NCI-H2171 treated with DMSO at 0.1 percent for 48 hours (cell line): ENCODE measurements around the gene NDUFC2.
A peak's percentile ranks its signal among the peaks of the same experiment; 100 is the strongest.
"Not testable (repeated sequence)": the region's sequence is repeated elsewhere in the genome, so short reads cannot be mapped to it uniquely, and the experiment has no call there.

Source experiments
- DNase-seq: peaks from one replicate; lab custom pipeline; 2025; lab: John Stamatoyannopoulos, UW

The NDUFC2 gene

DNA sequence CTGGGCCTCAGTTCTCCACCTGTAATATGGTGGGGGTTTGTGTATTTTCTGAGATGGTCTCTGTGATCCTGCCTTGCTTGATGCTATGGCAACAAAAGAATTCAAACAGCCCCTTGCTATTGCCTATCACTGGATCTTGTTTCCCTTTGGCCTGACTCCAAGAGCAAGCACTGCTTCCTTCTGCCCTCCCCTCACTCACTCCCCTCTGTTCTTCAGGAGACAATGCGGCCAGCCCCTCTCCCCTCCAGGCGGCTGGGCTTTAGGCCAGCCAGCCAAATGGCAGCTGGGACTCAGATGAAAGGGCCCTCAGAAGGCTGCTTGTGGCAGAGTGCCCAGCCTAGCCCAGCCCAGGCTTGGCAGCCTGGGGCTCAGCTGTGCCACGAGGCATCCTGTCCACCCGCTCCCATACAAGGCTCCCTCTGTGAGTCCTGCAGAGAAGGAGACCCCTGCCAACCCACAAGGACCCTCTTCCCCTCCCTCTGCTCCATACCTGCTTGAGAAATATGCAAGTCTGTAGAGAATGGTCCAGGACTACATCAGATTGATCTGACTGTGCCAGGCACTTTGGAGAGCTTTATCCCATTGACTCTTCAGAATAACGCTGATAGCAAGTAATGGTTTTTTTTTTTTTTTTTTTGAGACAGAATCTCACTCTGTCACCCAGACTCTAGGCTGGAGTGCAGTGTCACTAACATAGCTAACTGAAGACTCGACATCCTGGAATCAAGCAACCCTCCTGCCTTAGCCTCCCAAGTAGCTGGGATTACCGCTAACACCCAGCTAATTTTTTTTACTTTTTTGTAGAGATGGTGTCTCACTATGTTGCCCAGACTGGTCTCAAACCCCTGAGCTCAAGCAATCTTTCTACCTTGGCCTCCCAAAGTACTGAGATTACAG lies 49.0 kb downstream of the NDUFC2 start:
- peak; percentile 100 for DNase-seq

GRCh38 chr11:78028423-78028822 lies 51.2 kb downstream of the NDUFC2 start:
- DNase-seq, result not testable (repeated sequence)

DNA sequence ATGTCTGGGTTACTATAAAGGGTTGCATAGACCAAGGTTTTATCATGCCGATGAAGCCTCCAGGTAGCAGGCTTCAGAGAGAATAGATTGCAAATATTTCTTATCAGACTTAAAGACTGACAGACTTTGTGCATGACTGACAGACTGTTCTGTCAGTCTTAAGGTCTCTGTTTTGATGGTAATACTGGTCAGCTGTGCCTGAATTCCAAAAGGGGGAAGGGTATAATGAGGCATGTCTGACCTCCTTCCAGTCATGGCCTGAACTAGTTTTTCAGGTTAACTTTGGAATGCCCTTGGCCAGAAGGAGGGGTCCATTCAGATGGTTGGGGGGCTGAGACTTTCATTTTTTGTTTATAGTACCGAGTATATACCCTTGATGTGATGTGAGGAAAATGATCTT lies 51.9 kb downstream of the NDUFC2 start:
- DNase-seq, result no peak

DNA sequence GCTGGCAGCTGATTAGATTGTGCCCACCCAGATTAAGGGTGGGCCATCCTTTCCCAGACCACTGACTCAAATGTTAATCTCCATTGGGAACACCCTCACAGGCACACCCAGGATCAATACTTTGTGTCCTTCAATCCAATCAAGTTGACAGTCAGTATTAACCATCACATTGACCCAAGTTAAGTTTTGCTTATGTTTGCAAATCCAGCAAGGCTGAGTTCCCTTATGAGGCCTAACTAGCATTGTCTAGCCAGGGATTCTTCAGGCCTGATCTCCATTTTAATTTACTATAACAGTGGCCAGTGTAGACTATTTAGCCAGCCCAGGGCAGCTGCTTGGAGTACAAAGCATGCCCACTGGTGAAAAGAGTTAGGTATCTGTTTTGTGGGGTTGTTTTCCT lies 54.3 kb downstream of the NDUFC2 start:
- no peak for DNase-seq

DNA sequence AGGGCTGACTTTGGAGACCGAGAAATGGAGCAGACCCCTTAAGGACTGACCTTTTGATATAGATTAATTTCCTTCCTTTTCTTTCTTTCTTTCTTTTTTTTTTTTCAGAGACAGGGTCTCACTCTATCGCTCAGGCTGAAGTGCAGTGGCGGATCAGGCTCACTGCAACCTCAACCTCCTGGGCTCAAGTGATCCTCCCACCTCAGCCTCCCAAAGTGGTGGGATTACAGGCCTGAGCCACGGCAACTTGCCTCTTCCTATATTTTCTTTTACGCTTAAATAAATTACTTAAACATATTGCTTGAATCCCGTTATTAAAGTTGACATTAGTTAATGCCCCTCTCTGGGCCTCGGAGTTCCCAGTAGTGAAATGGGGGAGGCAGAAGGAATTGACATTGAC lies 56.2 kb downstream of the NDUFC2 start:
- DNase-seq, result no peak

DNA sequence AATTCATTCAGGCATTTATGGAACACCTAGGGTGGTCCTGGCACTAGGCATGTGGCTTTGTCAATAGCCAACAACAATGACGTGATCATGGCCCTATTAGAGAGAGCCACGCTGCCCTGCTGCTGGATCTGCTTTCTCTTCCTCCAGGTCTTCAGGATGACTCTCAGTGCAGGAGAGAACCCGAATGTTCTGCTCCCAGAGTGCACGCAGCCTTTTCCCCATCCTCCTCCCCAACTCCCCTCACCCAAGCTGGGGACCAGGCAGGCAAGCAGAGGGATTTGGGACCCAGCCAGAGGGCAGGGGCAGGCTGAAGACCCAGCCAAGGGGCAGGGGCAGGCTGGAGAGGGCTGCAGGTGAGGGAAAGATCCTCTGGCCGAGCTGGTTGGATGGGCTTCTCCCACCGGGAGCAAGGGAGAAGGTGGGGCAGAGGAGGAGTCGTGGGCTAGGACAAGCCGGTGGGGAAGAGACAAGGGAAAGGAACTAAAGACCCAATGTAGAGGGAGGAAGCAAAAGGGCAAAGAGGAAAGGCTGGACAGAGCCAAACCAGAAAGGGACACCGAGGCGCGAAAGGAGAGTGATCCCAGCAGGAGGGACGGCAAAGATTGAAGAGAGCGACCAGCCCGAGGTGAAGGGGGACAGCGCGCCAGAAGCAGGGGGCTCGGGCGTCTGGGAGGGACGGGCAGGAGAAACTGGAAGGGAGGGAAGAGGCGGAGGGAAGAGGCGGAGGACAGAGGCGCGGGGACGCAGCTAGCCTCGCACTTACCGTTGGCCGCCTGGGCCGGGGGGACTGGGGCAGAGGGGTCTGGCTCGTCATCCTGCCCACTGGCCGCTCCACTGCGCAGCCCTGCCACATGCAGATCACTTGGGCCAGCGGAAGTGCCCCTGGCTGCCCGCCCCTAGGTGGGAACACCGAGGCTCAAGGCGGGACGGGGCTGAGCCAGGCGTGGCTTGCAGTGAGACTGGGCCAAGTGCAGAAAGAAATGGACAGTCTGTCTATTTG lies 57.0 kb downstream of the NDUFC2 start, which contains the start of gene KCTD14:
TSS of gene KCTD14 (minus strand) at position 880 of the 1,000 bp plus-strand sequence. CDS start at position 853, 27 bp downstream.
- DNase-seq, result no peak

- no peak for DNase-seq
Measured at GRCh38 chr11:78021611-78022010, 58.1 kb downstream of the NDUFC2 start.

DNA sequence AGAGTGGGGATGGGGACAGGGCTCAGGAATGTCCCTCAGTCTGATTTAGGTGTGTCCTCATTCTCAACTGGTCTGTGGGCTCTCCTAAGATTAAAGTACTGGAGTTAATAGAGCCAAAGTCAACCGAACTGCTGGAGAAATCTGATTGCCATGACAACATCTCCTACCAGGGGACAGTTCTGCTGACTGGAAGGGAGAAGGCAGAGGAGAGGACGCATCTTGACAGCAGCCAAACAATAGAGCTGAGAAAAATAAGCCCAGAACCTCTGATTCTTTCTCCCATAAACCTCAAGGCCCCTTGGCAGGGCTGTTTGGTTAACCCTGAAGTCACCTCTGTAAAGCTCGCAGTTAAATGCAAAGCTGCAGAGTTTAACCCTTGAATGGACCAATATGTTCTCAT lies 59.4 kb downstream of the NDUFC2 start:
- no peak for DNase-seq

DNA sequence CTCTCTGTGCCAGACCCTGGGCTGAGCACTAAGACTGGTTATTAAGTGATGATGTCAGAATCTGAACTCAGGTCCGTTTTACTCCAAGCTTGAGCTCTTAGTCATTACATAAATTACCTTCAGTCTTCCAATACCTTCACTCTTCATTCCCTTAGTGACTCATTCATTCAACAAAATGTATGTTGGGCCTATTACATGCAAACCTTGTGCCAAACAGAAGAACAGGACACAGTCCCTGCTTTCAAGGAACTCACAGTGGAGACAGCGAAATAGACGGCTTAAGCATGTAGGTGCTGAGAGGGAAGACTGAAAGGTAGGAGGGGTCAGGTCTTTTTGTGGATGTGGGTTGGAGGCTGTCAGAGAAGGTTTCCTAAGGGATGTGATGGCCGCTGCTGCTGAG lies 59.9 kb downstream of the NDUFC2 start:
- DNase-seq, result no peak
